Ishikawa (cell line): ENCODE data around the gene CST6.
A peak's percentile ranks its signal among the peaks of the same experiment; 100 is the strongest.

Experiments
- CREB1 ChIP-seq: IDR thresholded peaks from 2 replicates; pipeline ENCODE4 v1.6.1; 2012; ENCODE audit warnings: low read depth
- EGR1 ChIP-seq: IDR thresholded peaks from 2 replicates; pipeline ENCODE4 v1.6.1; 2012
- EP300 ChIP-seq: IDR thresholded peaks from 2 replicates; pipeline ENCODE4 v1.6.1; 2012; ENCODE audit warnings: borderline replicate concordance
- NFIC ChIP-seq: IDR thresholded peaks from 2 replicates; pipeline ENCODE4 v1.6.1; 2012
- RAD21 ChIP-seq: IDR thresholded peaks from 2 replicates; pipeline ENCODE4 v1.6.1; 2012; ENCODE audit warnings: low read depth
- TAF1 ChIP-seq: IDR thresholded peaks from 2 replicates; pipeline ENCODE4 v1.6.1; 2012; ENCODE audit warnings: low read depth, mild to moderate bottlenecking
- TCF12 ChIP-seq: IDR thresholded peaks from 2 replicates; pipeline ENCODE4 v1.6.1; 2012; ENCODE audit warnings: low read depth
- TEAD4 ChIP-seq: IDR thresholded peaks from 2 replicates; pipeline ENCODE4 v1.6.1; 2012
- YY1 ChIP-seq: IDR thresholded peaks from 2 replicates; pipeline ENCODE4 v1.6.1; 2012; ENCODE audit warnings: low read depth
- ZBTB7A ChIP-seq: IDR thresholded peaks from 2 replicates; pipeline ENCODE4 v1.6.1; 2012; ENCODE audit warnings: low read depth
- TF ChIP-seq, protein P1 (sequence below): IDR thresholded peaks from 2 replicates; pipeline ENCODE4 v1.6.1; 2012; ENCODE audit warnings: low read depth, mild to moderate bottlenecking

DNA sequence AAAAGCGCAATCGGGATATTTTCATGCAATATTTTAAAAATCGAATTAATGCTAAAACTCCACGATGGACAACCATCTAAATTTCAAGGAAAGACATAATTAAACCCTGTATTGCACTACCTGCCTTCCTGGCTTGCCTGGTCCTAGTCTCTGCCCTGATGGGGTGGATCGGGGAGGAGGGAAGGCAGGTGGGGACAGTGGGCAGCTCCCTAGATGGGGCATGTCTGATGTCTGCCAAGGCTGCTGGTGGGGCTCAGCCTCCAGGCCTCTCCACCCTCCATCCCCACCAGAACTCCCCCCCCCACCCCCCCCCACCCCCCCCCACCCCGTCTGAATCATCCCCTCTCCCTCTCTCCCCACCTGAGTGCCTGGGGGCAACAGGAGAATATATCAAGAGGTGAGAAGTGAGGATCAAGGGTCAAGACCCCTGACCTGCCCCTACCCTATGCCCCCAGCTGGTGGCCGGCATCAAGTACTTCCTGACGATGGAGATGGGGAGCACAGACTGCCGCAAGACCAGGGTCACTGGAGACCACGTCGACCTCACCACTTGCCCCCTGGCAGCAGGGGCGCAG, 650 bp downstream of the CST6 start:
- TF ChIP-seq NFIC (no peak), YY1 (no peak), TCF12 (no peak), RAD21 (no peak), EGR1 (no peak), TEAD4 (no peak), CREB1 (no peak), TAF1 (no peak), ZBTB7A (peak; percentile 72; the same call in 1 of the 2 replicates), EP300 (no peak)
- TF ChIP-seq, protein P1, sequence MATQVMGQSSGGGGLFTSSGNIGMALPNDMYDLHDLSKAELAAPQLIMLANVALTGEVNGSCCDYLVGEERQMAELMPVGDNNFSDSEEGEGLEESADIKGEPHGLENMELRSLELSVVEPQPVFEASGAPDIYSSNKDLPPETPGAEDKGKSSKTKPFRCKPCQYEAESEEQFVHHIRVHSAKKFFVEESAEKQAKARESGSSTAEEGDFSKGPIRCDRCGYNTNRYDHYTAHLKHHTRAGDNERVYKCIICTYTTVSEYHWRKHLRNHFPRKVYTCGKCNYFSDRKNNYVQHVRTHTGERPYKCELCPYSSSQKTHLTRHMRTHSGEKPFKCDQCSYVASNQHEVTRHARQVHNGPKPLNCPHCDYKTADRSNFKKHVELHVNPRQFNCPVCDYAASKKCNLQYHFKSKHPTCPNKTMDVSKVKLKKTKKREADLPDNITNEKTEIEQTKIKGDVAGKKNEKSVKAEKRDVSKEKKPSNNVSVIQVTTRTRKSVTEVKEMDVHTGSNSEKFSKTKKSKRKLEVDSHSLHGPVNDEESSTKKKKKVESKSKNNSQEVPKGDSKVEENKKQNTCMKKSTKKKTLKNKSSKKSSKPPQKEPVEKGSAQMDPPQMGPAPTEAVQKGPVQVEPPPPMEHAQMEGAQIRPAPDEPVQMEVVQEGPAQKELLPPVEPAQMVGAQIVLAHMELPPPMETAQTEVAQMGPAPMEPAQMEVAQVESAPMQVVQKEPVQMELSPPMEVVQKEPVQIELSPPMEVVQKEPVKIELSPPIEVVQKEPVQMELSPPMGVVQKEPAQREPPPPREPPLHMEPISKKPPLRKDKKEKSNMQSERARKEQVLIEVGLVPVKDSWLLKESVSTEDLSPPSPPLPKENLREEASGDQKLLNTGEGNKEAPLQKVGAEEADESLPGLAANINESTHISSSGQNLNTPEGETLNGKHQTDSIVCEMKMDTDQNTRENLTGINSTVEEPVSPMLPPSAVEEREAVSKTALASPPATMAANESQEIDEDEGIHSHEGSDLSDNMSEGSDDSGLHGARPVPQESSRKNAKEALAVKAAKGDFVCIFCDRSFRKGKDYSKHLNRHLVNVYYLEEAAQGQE, result no peak
